GM21367 (cell line): ENCODE data around the gene PSMD5.

ENCODE experiments used
- ATAC-seq: cut with Tn5 transposase; IDR thresholded peaks from one replicate; pipeline ENCODE4 v1.9.1; 2021; ENCODE audit not compliant: unreplicated experiment

PSMD5 gene

GRCh38 chr9:120856700-120857099, 14.0 kb upstream of the PSMD5 start:
- ATAC-seq, result no peak

DNA sequence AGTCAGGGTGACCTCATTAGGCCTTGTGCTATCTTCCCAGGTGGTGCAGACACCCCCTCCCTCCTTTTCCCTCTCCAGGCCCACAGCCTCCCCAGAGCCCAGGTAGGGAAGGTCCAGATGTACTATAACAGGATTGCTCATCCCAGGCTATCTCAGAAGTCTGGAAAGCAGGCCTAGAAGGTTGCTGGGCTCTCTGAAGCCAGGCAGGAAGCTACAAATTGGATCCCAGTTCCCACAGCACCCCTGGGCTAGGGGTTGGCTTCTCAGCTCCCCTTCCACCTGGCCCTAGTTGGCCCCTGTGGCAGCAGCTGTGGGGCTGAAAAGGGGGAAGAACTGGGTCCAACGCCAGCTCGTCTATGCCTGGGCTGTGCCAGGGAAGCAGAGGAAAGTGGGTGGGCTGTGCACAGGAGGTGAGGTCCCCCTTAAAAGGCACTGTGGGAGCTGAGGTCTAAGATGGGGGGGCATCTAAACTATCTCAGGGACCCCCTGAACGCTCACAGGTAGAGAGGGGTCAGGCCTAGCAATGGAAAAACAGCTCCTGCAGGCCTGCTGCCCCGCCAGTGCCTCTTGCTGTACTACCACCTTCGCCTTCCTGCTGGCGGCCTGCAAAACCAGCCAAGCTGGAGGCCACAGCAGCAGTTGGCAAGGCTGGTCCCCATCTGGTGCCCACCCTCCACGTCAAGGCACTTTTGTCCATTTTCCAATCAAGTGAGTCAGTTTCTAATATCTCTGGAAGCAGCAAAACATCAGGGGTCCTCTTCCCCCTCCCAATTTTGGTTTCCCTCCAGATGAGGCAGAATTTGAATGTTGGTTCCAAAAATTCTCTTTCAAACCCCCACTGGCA, 13.3 kb upstream of the PSMD5 start:
- ATAC-seq, result no peak

GRCh38 chr9:120854596-120855327, 12.0 kb upstream of the PSMD5 start:
- ATAC-seq, result no peak

DNA sequence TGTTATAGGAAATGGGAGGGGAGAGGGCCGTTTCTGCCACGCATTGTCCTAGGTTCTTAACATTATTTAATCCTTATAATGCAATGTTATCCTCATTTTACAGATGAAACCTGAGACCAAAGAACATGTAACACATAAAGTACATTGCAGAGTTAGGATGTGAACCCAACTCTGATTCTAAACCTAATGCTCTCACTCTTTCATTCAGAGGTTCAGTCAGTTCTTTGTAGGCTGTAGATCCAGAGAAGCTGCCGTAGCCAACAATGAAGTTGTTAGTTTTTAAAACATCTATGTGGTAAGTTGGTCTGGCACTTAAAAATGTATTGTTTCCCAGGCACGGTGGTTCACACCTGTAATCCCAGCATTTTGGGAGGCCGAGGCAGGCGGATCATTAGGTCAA, 10.5 kb upstream of the PSMD5 start:
- ATAC-seq, result no peak

GRCh38 chr9:120852240-120853010, 9.7 kb upstream of the PSMD5 start:
- ATAC-seq, result no peak

DNA sequence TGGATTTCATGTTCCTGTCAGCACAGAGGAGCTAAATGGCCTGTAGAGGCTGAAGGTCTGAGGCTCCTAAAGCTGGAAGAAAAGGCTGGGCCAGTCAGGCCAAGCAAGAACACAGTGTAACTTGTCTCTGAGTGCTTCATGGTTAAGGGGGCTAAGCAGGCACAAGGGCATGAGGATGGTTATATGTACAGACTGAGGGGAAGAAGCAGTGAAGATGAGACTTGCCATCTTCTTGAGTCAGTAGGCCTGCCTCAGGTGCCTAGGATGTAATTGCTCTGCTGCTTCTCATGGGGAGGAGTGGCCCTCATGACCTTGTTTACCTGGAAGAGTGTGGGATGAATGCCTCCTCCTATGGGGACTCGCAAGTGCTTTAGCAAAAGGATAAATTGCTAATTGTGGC, 8.7 kb upstream of the PSMD5 start:
- ATAC-seq, result no peak

DNA sequence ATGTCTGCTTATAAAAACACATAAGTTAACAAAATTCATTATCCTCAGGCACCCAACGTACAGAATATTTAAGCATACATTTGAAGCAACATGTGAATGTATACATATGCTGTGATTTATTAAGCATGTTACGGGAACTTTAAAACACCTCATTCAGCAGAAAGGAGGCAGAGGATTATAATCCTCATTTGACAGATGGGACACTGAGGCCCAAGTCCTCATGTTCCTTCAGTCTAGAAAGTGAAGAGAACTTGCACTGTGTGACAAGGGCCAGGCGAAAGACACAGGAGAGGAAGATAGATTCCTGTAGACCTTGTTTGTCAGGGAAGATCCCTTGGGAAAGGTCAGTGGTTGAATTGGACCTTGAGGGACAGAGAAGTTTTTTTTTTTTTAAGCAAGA, 7.6 kb upstream of the PSMD5 start:
- no peak for ATAC-seq

DNA sequence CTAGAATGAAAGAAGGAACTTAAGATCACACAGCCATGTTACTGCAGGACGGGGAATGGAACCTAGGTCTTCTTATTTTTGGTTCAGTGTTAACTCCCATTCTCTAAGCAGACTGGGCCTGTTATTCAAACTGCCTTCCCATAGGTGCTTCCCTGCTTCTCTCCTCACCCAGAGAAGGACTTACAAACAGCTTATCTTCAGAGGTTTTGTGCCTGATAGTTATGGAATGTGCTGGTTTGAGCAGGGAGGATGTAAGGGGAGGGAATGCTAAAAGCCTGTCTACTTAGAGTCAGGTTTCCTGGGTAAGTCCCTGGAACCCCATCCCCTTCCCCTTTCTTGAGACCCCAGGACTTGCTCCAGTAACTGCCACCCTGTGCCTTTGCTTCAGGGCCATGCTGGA, 4.2 kb upstream of the PSMD5 start:
- ATAC-seq, result no peak

GRCh38 chr9:120846251-120846889, 3.6 kb upstream of the PSMD5 start:
- no peak for ATAC-seq

DNA sequence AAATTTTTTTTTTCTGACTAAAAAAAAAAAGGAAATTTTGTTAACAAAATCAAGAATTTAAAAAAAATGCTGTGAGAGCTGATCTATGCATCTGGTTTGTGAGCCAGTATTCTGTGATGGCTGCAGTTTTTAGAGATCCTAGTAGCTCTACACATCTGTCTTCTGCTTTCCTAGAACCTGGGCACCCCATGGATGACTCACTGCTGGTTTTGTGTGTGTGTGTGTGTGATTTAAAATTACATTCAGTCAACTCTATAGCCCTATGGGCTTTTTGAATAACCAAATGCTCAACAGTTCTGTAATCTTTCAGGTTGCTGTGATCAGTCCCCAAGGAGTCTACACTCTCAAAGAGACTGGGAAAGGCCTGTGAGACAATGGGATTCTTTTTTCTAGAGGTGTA, 2.5 kb upstream of the PSMD5 start:
- no peak for ATAC-seq

- ATAC-seq, result no peak
Measured at GRCh38 chr9:120841930-120842684, 615 bp downstream of the PSMD5 start.

DNA sequence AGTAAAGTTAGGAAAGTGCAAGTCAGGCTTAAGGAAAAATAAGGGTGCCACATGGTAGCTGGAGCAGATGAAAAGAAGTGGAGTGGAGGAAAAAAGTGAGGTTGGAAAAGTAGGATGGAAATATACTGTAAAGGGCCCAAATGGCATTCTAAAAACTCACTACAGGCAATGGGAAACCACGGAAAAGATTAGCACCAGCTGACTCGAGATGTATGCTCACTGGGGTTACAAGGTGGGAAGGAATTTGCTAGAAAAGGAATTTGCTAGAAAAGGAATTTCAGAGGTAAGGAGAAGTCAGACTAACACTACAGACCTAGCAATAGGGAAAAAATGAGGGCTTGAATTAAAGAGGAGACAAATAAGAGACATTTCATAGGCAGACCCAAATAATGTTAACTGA, 3.6 kb downstream of the PSMD5 start:
- no peak for ATAC-seq

GRCh38 chr9:120837921-120838320, 4.8 kb downstream of the PSMD5 start:
- no peak for ATAC-seq

GRCh38 chr9:120833325-120833724, 9.4 kb downstream of the PSMD5 start:
- no peak for ATAC-seq

DNA sequence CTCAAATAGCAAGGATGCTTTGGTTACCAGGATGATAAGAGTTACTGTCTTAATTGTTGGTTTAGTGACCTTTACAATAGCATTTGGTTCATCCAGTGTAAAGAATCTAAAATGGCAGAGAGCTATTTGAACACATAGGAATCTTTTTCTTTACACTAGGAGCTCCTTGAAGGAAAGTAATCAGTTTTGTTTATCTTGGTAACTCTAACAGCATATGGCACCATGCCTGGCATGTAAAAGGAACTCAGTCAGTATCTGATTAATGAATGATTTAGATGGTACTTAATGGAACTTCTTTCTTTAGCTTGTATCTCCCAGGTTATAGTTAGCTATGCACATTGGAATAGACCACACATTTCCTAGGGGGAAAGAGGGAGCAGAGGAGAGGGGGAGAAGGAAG, 9.9 kb downstream of the PSMD5 start:
- no peak for ATAC-seq

GRCh38 chr9:120830865-120831264, 11.9 kb downstream of the PSMD5 start:
- no peak for ATAC-seq

GRCh38 chr9:120830151-120830550, 12.6 kb downstream of the PSMD5 start:
- ATAC-seq, result no peak

DNA sequence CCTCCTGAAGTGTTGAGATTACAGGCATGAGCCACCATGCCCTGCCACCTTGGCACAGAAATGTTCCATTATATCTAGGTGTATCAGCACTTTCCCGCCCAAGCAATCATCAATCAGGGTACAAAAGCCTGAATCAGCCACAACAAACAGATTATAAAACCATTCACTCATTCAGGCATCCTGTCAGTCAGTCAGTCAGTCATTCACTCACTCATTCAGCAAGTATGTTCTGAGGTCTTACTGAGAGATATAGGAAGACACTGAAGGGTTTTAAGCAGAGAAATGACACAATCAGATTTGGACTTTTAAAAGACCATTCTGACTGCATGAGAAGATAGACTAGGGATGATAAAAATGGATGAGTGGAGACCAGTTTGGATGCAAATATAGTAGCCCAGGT, 13.1 kb downstream of the PSMD5 start:
- ATAC-seq, result no peak

GRCh38 chr9:120820095-120820494, 22.6 kb downstream of the PSMD5 start:
- no peak for ATAC-seq

- ATAC-seq, result no peak
Measured at GRCh38 chr9:120818595-120818994, 24.1 kb downstream of the PSMD5 start.

DNA sequence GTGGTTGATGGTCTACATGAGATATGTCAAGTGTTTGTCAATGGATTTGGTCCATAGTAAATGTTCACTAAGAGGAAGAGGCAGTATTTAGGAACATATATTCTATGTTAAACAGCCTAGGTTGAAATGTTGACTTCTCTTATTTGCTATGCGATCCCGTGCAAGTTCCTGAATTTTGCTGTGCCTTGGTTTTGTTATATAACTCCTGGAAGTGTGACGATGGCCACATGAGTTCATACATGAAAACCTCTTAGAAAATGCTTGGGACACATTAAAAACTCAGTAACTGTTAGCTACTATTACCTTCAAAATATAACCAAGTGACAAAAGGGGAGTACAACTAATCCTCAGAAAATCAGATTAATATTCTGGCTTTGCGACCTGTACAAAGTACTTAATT, 27.6 kb downstream of the PSMD5 start:
- no peak for ATAC-seq
